GM21576 (cell line): ENCODE measurements around the gene SCN2A.

Experiments
- ATAC-seq: cut with Tn5 transposase; IDR thresholded peaks from one replicate; pipeline ENCODE4 v1.9.1; 2021; ENCODE audit warnings: mild to moderate bottlenecking, moderate library complexity; ENCODE audit not compliant: unreplicated experiment

The SCN2A gene

GRCh38 chr2:165410276-165410675, 171.1 kb downstream of the SCN2A start:
- no peak for ATAC-seq

- ATAC-seq = no peak
Observed at GRCh38 chr2:165414187-165414586, 175.0 kb downstream of the SCN2A start.

- ATAC-seq = no peak
Observed at GRCh38 chr2:165417009-165417408, 177.8 kb downstream of the SCN2A start.

- ATAC-seq = no peak
Observed at GRCh38 chr2:165420231-165420630, 181.0 kb downstream of the SCN2A start.

- ATAC-seq = no peak
Observed at GRCh38 chr2:165423081-165423480, 183.9 kb downstream of the SCN2A start.

- ATAC-seq = no peak
Observed at GRCh38 chr2:165425556-165425955, 186.3 kb downstream of the SCN2A start.

GRCh38 chr2:165427686-165428085, 188.5 kb downstream of the SCN2A start:
- no peak for ATAC-seq

GRCh38 chr2:165428926-165429325, 189.7 kb downstream of the SCN2A start:
- no peak for ATAC-seq

- no peak for ATAC-seq
Observed at GRCh38 chr2:165431014-165431413, 191.8 kb downstream of the SCN2A start.

GRCh38 chr2:165432234-165432966, 193.2 kb downstream of the SCN2A start:
- ATAC-seq = no peak

- no peak for ATAC-seq
Observed at GRCh38 chr2:165434865-165435496, 195.8 kb downstream of the SCN2A start.

GRCh38 chr2:165435611-165436010, 196.4 kb downstream of the SCN2A start:
- ATAC-seq = no peak

GRCh38 chr2:165436559-165436958, 197.3 kb downstream of the SCN2A start:
- ATAC-seq = no peak

GRCh38 chr2:165440367-165440766, 201.2 kb downstream of the SCN2A start:
- ATAC-seq = no peak
